Activated effector memory CD4-positive, alpha-beta T cell treated with anti-CD3 and anti-CD28 coated beads, Interleukin-2, amount 50 U/mL, for 16 hours (primary cell): ENCODE data around the gene BDH1.
"Not testable (repeated sequence)": the region's sequence is repeated elsewhere in the genome, so short reads cannot be mapped to it uniquely, and the experiment has no call there.

Experiments
- DNase-seq: peaks from one replicate; pipeline ENCODE4 v3.0.0-alpha.2; 2020

BDH1 gene

DNA sequence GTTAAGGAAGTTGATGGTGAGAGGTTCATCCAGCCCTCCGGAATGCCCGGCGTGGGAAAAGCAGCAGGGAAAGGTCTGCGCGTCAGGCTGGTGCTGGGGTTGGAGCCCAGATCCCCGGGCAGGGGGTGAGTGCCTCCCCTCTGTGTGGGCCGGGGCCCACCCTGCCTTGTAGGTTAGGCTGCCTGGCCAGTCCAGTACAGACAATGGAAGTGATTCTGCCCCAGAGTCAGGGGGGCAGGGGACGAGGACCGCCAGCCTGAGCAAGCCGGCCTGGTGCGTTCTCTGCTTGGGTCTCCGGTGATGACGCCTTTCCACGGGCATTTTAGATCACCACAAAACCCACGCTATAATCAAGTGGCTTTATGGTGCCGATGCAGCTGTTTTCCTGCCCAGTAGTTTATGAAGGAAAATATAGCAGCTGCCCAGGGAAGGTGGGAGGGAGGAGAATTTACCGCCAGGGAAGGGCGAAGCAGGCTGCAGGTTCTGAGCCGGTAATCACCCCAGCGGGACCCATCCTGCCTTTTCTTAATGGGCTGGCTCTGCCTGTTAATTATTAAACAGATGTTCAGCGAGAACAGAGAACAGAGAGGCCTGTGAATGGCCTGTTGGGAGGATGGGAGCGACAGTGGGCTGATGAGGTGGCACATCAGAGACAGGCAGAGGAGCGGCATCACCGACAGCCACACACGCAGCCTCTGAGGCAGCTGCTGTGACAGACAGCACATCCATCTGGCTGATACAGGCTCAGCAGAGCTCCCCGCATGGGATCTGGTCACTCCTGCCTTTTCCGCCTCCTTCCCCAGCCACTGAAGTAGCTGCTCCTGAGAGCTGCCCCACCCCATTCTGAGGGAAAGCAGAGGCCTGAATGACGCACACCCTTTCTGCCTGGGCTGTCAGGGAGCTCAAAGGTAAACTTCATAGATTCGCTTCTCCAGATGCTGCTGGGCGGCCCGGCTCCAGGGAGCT is 35.2 kb downstream of the BDH1 start:
- no peak for DNase-seq

GRCh38 chr3:197519801-197520211 is 36.0 kb downstream of the BDH1 start:
- no peak for DNase-seq

- no peak for DNase-seq
These were observed 36.8 kb downstream of the BDH1 start for GRCh38 chr3:197518881-197519421.

GRCh38 chr3:197517922-197518683 is 37.7 kb downstream of the BDH1 start:
- DNase-seq, result not testable (repeated sequence)

DNA sequence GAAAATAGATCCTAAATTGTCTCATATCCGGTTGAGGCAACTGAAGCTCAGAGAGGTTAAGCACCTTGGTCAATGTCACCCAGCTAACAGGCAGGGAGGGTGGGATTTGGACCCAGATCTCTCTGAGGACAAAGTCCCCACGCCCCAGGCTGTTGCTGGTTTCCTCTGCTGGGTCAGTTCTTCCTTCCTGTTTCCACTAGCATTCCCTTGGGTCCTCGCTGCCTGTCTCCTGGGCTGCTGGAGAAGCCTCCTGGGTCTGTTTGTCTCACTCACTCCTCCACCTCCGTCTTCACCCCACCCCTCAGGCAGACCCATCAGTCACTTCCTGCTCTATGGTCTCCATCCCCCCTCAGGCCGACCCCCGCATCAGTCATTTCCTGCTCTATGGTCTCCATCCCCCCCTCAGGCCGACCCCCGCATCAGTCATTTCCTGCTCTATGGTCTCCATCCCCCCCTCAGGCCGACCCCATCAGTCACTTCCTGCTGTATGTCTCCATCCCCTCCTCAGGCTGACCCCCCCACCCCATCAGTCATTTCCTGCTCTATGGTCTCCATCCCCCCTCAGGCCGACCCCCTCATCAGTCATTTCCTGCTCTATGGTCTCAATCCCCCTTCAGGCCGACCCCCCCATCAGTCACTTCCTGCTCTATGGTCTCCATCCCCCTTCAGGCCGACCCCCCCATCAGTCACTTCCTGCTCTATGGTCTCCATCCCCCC is 38.7 kb downstream of the BDH1 start:
- DNase-seq, result not testable (repeated sequence)

DNA sequence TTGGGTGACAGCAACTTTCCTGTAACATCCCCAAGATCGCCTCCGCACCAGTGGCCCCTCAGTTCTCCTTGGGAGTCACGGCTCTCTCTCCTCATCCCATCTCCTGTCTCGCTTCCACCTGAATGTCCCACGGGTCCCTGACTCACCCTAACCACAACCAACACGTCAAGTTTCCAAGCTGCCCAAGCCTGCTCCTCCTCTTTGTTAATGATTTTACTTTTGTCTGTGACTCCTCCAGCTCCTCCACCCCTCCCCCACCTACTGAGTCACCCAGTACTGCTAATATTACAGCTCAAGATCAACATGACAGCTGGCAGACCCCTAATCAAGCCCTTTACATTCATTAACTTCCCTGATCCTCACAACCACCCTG is 39.3 kb downstream of the BDH1 start:
- peak; percentile 74 for DNase-seq

DNA sequence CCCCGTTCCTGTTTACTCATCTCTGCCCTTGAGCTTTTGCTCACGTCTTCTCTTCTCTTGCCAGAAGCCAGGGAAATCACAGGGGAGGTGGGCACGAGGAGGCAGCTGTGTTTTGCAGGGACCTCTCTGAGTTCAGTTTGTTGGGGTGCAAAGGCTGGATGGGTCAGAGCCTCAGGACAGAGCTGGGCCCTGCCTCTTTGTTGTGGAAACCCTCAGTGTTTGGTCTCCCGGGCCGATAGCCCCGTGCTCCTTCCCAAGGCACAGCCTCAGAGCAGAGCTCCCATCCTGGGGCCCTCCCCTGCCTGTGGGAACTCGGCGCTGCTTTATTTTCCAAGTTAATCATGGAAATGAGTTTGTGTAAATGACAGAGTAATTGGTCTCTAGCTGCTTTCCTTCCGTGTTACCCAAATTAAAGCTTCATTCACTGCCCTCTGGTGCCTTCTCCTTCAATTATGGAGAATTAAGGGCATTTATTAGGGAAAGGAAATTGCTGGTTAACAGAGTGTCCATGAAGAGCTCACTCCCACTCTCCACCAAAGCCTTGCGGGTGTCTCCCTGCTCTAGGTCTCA is 40.9 kb downstream of the BDH1 start:
- no peak for DNase-seq

- DNase-seq, result no peak
These were observed 41.6 kb downstream of the BDH1 start for GRCh38 chr3:197513953-197514785.

- no peak for DNase-seq
These were observed 42.8 kb downstream of the BDH1 start for GRCh38 chr3:197512691-197513571.

- no peak for DNase-seq
These were observed 43.7 kb downstream of the BDH1 start for GRCh38 chr3:197511853-197512635.

GRCh38 chr3:197511130-197511529 is 44.6 kb downstream of the BDH1 start:
- DNase-seq, result no peak

- DNase-seq, result no peak
These were observed 45.1 kb downstream of the BDH1 start for GRCh38 chr3:197510642-197511018.

DNA sequence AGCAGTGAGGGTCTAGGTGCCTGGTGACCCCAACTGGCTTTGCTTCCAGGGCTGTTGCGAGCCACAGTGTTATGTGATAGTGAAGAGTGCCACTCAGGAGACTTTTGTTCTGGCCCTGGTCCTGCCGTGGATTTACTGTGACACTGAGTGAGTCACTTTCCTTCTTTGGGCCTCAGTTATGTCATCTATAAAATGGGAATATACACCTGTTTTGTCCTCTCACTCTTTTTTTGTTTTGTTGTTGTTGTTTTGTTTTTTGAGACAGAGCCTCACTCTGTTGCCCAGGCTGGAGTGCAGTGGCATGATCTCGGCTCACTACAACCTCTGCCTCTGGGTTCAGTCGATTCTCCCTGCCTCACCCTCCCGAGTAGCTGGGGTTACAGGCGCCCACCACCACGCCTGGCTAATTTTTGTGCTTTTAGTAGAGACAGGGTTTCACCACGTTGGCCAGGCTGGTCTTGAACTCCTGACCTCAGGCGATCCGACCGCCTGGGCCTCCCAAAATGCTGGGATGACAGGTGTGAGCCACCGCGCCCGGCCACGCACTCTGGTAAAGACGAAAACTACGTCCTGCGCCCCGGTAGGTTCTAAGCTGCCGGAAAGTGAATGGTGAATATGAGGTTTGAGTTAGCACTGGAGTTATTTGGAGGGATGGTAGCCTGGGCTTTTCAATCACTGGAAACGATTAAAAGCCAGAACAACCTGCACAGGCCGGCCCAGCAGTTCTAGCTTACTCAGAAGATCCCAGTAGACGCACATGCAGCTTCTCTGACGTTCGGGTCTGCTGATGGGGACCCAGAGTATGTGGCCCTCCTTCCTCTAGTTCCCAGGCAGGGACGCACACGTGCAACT is 46.6 kb downstream of the BDH1 start:
- no peak for DNase-seq

DNA sequence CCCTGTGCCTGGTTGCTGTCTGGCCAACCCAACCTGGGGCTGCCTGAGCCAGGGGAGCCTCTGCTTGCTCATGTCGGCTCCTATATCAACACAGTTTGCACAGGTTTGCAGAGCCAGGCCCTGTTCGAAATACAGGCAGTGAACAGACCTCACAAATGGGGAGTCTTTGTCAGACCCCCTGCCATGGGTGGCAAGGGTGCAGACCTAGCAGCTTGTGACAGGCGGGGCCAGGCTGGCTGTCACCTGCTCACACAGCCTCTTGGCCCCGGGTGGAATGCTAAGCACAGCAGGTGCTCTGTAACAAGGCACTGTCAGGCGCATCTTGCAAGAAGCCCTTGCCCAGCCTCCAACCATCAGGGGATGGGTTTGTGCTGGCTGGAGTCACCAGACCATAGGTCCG is 47.3 kb downstream of the BDH1 start:
- no peak for DNase-seq

GRCh38 chr3:197508051-197508451 is 47.7 kb downstream of the BDH1 start:
- no peak for DNase-seq

GRCh38 chr3:197507541-197507940 is 48.2 kb downstream of the BDH1 start:
- no peak for DNase-seq

GRCh38 chr3:197507081-197507480 is 48.7 kb downstream of the BDH1 start:
- DNase-seq, result no peak

- DNase-seq, result no peak
These were observed 49.8 kb downstream of the BDH1 start for GRCh38 chr3:197505796-197506548.
